Smooth muscle cell (in vitro differentiated cells): Measurements from ENCODE around the gene NAP1L1. TPM values are rescaled to one million over a fixed set of nuclear protein-coding genes. Genes with fewer than 3 reads are reported as not detected.
A peak's percentile ranks its signal among the peaks of the same experiment; 100 is the strongest.

Experiments used
- DNase-seq: peaks from one replicate; lab custom pipeline; 2025; ENCODE audit not compliant: unreplicated experiment; lab: John Stamatoyannopoulos, UW
- H2AFZ ChIP-seq: fragments of 200-600 bp; sonication (generic); 2 replicates; pipeline ENCODE4 v1.6.0; 2016; ENCODE audit warnings: antibody characterized with exemption, low read depth, mild to moderate bottlenecking
- H3F3A ChIP-seq: fragments of 200-600 bp; sonication (generic); 2 replicates; pipeline ENCODE4 v1.6.0; 2017; ENCODE audit warnings: antibody characterized with exemption, low read depth
- H3K27ac ChIP-seq: fragments of 200-600 bp; sonication (generic); 2 replicates; pipeline ENCODE4 v1.5.1; 2016; ENCODE audit warnings: low read depth, mild to moderate bottlenecking
- H3K27me3 ChIP-seq: fragments of 200-600 bp; sonication (generic); 2 replicates; pipeline ENCODE4 v1.6.1; 2016; ENCODE audit warnings: low read depth, mild to moderate bottlenecking
- H3K36me3 ChIP-seq: fragments of 200-600 bp; sonication (generic); 2 replicates; pipeline ENCODE4 v1.5.1; 2016; ENCODE audit warnings: low read depth
- H3K4me1 ChIP-seq: fragments of 200-600 bp; sonication (generic); 2 replicates; pipeline ENCODE4 v1.5.1; 2016; ENCODE audit warnings: low read depth
- H3K4me2 ChIP-seq: fragments of 200-600 bp; sonication (generic); 2 replicates; pipeline ENCODE4 v1.6.0; 2016; ENCODE audit warnings: mild to moderate bottlenecking
- H3K4me3 ChIP-seq: fragments of 200-600 bp; sonication (generic); 2 replicates; pipeline ENCODE4 v1.5.1; 2016; ENCODE audit warnings: mild to moderate bottlenecking
- H3K79me2 ChIP-seq: fragments of 200-600 bp; sonication (generic); 2 replicates; pipeline ENCODE4 v1.6.0; 2016; ENCODE audit warnings: low read depth, mild to moderate bottlenecking
- H3K9ac ChIP-seq: fragments of 200-600 bp; sonication (generic); 2 replicates; pipeline ENCODE4 v1.6.0; 2016; ENCODE audit warnings: low read depth
- H3K9me3 ChIP-seq: fragments of 200-600 bp; sonication (generic); replicated peaks from 2 replicates; pipeline ENCODE4 v1.5.1; 2016; ENCODE audit warnings: low read depth
- H4K20me1 ChIP-seq: fragments of 200-600 bp; sonication (generic); 2 replicates; pipeline ENCODE4 v1.6.0; 2016; ENCODE audit warnings: low read depth
- CTCF ChIP-seq: fragments of 200-600 bp; sonication (generic); IDR thresholded peaks from 2 replicates; pipeline ENCODE4 v1.5.1; 2017; ENCODE audit warnings: borderline replicate concordance, mild to moderate bottlenecking, antibody characterized with exemption; ENCODE audit not compliant: insufficient read depth, poor library complexity, severe bottlenecking
- WGBS: methylation state at CpG from one replicate; pipeline ENCODE4 v1.1.7; 2016; ENCODE audit warnings: low lambda C conversion rate; 5-methylcytosine and 5-hydroxymethylcytosine counted together
- polyA plus RNA-seq: library from polyadenylated mRNA; unstranded; fragments of >200 nt; fragmentation: Nextera tagmentation; extraction: Ambion mirVana; gene quantifications from 2 replicates; pipeline ENCODE4 v1.2.1, GENCODE V29; 2016
- total RNA-seq: library from RNA; depleted of rRNA; stranded (reverse); fragments of >200 nt; gene quantifications from 2 replicates; pipeline ENCODE4 v1.2.3, GENCODE V29; 2014

The NAP1L1 gene
- total RNA-seq, result 221 and 282 TPM in 2 replicates
- polyA plus RNA-seq, result 110 and 127 TPM in 2 replicates

- Histone ChIP-seq H3F3A (peaks cover 13% of the 10 kb centered on the region), H3K9ac (peak within 1 kb of the TSS; percentile 98), H3K36me3 (no peaks in the 10 kb centered on the region), H3K4me1 (peaks cover 27% of the 10 kb centered on the region), H3K9me3 (no peaks in the 10 kb centered on the region), H4K20me1 (peaks cover 46% of the 10 kb centered on the region), H3K79me2 (peaks cover 52% of the 10 kb centered on the region), H3K4me3 (peak within 1 kb of the TSS; percentile 88), H3K27me3 (no peaks in the 10 kb centered on the region), H3K4me2 (peak within 1 kb of the TSS; percentile 99), H2AFZ (peak within 1 kb of the TSS; percentile 70), H3K27ac (peak within 1 kb of the TSS; percentile 99)
- peak; percentile 95 for DNase-seq
- no peak for TF ChIP-seq CTCF
- WGBS, result under 1% methylated on average over 93 of the region's 100 CpGs
Measured at GRCh38 chr12:76083904-76084862, at the start of gene NAP1L1. TSS of gene NAP1L1 (minus strand) at chr12:76084685. CDS start at chr12:76074219, 10,466 bp downstream.

- Histone ChIP-seq H3K4me3 (no peak overlapping the region), H3K27ac (no peak overlapping the region), H3K9me3 (no peaks in the 10 kb centered on the region), H2AFZ (no peak overlapping the region), H3K9ac (no peak overlapping the region), H3K4me1 (peaks cover 6% of the 10 kb centered on the region), H4K20me1 (no peaks in the 10 kb centered on the region), H3F3A (peaks cover 3% of the 10 kb centered on the region), H3K27me3 (no peaks in the 10 kb centered on the region), H3K79me2 (no peaks in the 10 kb centered on the region), H3K36me3 (no peaks in the 10 kb centered on the region), H3K4me2 (no peak overlapping the region)
- no peak for TF ChIP-seq CTCF
- DNase-seq, result no peak
- 99% methylated on average over 5 of the region's 5 CpGs for WGBS
Measured at GRCh38 chr12:76127588-76127987, 43.1 kb upstream of the NAP1L1 start.

- Histone ChIP-seq H3K36me3 (no peaks in the 10 kb centered on the region), H3F3A (peaks cover 3% of the 10 kb centered on the region), H3K27ac (peak overlapping the region; percentile 23), H4K20me1 (no peaks in the 10 kb centered on the region), H3K4me3 (no peak overlapping the region), H3K4me2 (peak overlapping the region; percentile 63), H3K79me2 (no peaks in the 10 kb centered on the region), H3K9me3 (no peaks in the 10 kb centered on the region), H2AFZ (peak overlapping the region; percentile 36), H3K27me3 (no peaks in the 10 kb centered on the region), H3K4me1 (peaks cover 6% of the 10 kb centered on the region), H3K9ac (no peak overlapping the region)
- DNase-seq, result no peak
- 56% methylated on average over 5 of the region's 5 CpGs for WGBS
- no peak for TF ChIP-seq CTCF
Measured at GRCh38 chr12:76124456-76124855, 40.0 kb upstream of the NAP1L1 start.
